22Rv1 (cell line): ENCODE measurements around the gene TSPAN7.

ENCODE experiments used
- H3K27ac ChIP-seq: fragments of 450-650 bp; 2 replicates; pipeline ENCODE4 v1.5.1; 2017
- CTCF ChIP-seq: fragments of 450-650 bp; IDR thresholded peaks from 2 replicates; pipeline ENCODE4 v1.5.1; 2017; ENCODE audit warnings: mild to moderate bottlenecking
- ZFX ChIP-seq: fragments of 450-650 bp; IDR thresholded peaks from 2 replicates; pipeline ENCODE4 v1.6.1; 2017; ENCODE audit warnings: antibody characterized with exemption, borderline replicate concordance

TSPAN7 gene

GRCh38 chrX:38583181-38583580 lies 21.8 kb downstream of the TSPAN7 start:
- TF ChIP-seq ZFX, result no peak
- no peak for TF ChIP-seq CTCF
- H3K27ac ChIP-seq, result no peak overlapping the region

- H3K27ac ChIP-seq, result no peak overlapping the region
- TF ChIP-seq CTCF, result no peak
- no peak for TF ChIP-seq ZFX
These were observed 33.1 kb downstream of the TSPAN7 start for GRCh38 chrX:38594434-38594833.

- H3K27ac ChIP-seq, result no peak overlapping the region
- TF ChIP-seq ZFX (no peak), CTCF (no peak)
These were observed 34.5 kb downstream of the TSPAN7 start for GRCh38 chrX:38595801-38596200.

GRCh38 chrX:38596939-38597338 lies 35.6 kb downstream of the TSPAN7 start:
- H3K27ac ChIP-seq, result no peak overlapping the region
- no peak for TF ChIP-seq CTCF
- no peak for TF ChIP-seq ZFX

GRCh38 chrX:38599796-38600755 lies 38.7 kb downstream of the TSPAN7 start:
- no peak for TF ChIP-seq ZFX
- TF ChIP-seq CTCF, result no peak
- H3K27ac ChIP-seq, result no peak overlapping the region

GRCh38 chrX:38601866-38602265 lies 40.5 kb downstream of the TSPAN7 start:
- TF ChIP-seq CTCF (no peak), ZFX (no peak)
- no peak overlapping the region for H3K27ac ChIP-seq

GRCh38 chrX:38606821-38607220 lies 45.5 kb downstream of the TSPAN7 start:
- no peak overlapping the region for H3K27ac ChIP-seq
- TF ChIP-seq CTCF (no peak), ZFX (no peak)
